ENCODE results near the gene SMYD3. TPM values are rescaled to one million over a fixed set of nuclear protein-coding genes. Genes with fewer than 3 reads are reported as not detected.

Gene SMYD3
- total RNA-seq, 1 donor = 171 TPM

- Histone ChIP-seq H3K9me3 (ENCODE audit: low read depth, low read length) (no peaks in the 10 kb centered on the region), H3K4me1 (ENCODE audit: insufficient read depth, low read length) (peaks cover 22% of the 10 kb centered on the region), H3K79me2 (ENCODE audit: insufficient read depth, low read length) (no peaks in the 10 kb centered on the region), H3K27me3 (ENCODE audit: insufficient read depth, low read length) (no peaks in the 10 kb centered on the region), H3K4me2 (ENCODE audit: insufficient read depth, low read length) (no peak overlapping the region), H3K27ac (ENCODE audit: low read depth, low read length) (no peak overlapping the region), H4K20me1 (ENCODE audit: insufficient read depth, low read length) (no peaks in the 10 kb centered on the region), H3K36me3 (ENCODE audit: insufficient read depth, low read length) (no peaks in the 10 kb centered on the region), H2AFZ (ENCODE audit: low read length) (no peak overlapping the region), H3K4me3 (ENCODE audit: insufficient read depth, low read length) (no peak overlapping the region)
- TF ChIP-seq CTCF (IDR thresholded peaks at IDR 0.05; ENCODE audit: extremely low read depth, low read depth, low read length) = no peak
- no peak for DNase-seq (ENCODE audit: insufficient read length, low spot score, missing footprints)
Measured at GRCh38 chr1:246302711-246303317, 204.3 kb downstream of the SMYD3 start.

GRCh38 chr1:246302251-246302625, 204.8 kb downstream of the SMYD3 start:
- Histone ChIP-seq H3K4me2 (ENCODE audit: insufficient read depth, low read length) (no peak overlapping the region), H2AFZ (ENCODE audit: low read length) (no peak overlapping the region)

GRCh38 chr1:246301553-246302250, 205.4 kb downstream of the SMYD3 start:
- TF ChIP-seq CTCF (IDR thresholded peaks at IDR 0.05; ENCODE audit: extremely low read depth, low read depth, low read length) = no peak

More at GRCh38 chr1:246302251-246302625, 204.8 kb downstream of the SMYD3 start:
- Histone ChIP-seq H3K9me3 (ENCODE audit: low read depth, low read length) (no peaks in the 10 kb centered on the region), H3K36me3 (ENCODE audit: insufficient read depth, low read length) (no peaks in the 10 kb centered on the region), H3K27me3 (ENCODE audit: insufficient read depth, low read length) (no peaks in the 10 kb centered on the region), H3K4me3 (ENCODE audit: insufficient read depth, low read length) (no peak overlapping the region), H3K79me2 (ENCODE audit: insufficient read depth, low read length) (no peaks in the 10 kb centered on the region), H3K4me1 (ENCODE audit: insufficient read depth, low read length) (peaks cover 27% of the 10 kb centered on the region), H4K20me1 (ENCODE audit: insufficient read depth, low read length) (no peaks in the 10 kb centered on the region), H3K27ac (ENCODE audit: low read depth, low read length) (no peak overlapping the region)
- no peak for TF ChIP-seq CTCF (IDR thresholded peaks at IDR 0.05; ENCODE audit: extremely low read depth, low read depth, low read length)
- DNase-seq (ENCODE audit: insufficient read length, low spot score, missing footprints) = no peak

More at GRCh38 chr1:246301553-246302250, 205.4 kb downstream of the SMYD3 start:
- Histone ChIP-seq H3K27ac (ENCODE audit: low read depth, low read length) (no peak overlapping the region), H3K79me2 (ENCODE audit: insufficient read depth, low read length) (no peaks in the 10 kb centered on the region), H3K36me3 (ENCODE audit: insufficient read depth, low read length) (no peaks in the 10 kb centered on the region), H3K27me3 (ENCODE audit: insufficient read depth, low read length) (no peaks in the 10 kb centered on the region), H2AFZ (ENCODE audit: low read length) (no peak overlapping the region), H3K9me3 (ENCODE audit: low read depth, low read length) (no peaks in the 10 kb centered on the region), H3K4me1 (ENCODE audit: insufficient read depth, low read length) (peaks cover 33% of the 10 kb centered on the region), H3K4me3 (ENCODE audit: insufficient read depth, low read length) (no peak overlapping the region), H3K4me2 (ENCODE audit: insufficient read depth, low read length) (no peak overlapping the region), H4K20me1 (ENCODE audit: insufficient read depth, low read length) (no peaks in the 10 kb centered on the region)
- DNase-seq (ENCODE audit: insufficient read length, low spot score, missing footprints) = no peak
